NOMO-1 treated with dmso at 0.1 percent for 144 hours (cell line): ENCODE measurements around the gene CFAP58.

Experiments
- DNase-seq: peaks from one replicate; lab custom pipeline; 2025; ENCODE audit not compliant: unreplicated experiment; lab: John Stamatoyannopoulos, UW

CFAP58 gene, protein sequence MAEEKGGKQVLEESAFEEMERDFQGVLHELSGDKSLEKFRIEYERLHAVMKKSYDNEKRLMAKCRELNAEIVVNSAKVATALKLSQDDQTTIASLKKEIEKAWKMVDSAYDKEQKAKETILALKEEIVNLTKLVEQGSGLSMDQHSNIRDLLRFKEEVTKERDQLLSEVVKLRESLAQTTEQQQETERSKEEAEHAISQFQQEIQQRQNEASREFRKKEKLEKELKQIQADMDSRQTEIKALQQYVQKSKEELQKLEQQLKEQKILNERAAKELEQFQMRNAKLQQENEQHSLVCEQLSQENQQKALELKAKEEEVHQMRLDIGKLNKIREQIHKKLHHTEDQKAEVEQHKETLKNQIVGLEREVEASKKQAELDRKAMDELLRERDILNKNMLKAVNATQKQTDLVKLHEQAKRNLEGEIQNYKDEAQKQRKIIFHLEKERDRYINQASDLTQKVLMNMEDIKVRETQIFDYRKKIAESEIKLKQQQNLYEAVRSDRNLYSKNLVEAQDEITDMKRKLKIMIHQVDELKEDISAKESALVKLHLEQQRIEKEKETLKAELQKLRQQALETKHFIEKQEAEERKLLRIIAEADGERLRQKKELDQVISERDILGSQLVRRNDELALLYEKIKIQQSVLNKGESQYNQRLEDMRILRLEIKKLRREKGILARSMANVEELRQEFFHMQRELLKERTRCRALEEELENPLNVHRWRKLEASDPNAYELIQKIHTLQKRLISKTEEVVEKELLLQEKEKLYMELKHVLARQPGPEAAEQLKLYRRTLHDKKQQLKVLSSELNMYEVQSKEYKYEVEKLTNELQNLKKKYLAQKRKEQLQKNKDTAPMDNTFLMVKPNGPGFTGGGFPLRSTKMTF

DNA sequence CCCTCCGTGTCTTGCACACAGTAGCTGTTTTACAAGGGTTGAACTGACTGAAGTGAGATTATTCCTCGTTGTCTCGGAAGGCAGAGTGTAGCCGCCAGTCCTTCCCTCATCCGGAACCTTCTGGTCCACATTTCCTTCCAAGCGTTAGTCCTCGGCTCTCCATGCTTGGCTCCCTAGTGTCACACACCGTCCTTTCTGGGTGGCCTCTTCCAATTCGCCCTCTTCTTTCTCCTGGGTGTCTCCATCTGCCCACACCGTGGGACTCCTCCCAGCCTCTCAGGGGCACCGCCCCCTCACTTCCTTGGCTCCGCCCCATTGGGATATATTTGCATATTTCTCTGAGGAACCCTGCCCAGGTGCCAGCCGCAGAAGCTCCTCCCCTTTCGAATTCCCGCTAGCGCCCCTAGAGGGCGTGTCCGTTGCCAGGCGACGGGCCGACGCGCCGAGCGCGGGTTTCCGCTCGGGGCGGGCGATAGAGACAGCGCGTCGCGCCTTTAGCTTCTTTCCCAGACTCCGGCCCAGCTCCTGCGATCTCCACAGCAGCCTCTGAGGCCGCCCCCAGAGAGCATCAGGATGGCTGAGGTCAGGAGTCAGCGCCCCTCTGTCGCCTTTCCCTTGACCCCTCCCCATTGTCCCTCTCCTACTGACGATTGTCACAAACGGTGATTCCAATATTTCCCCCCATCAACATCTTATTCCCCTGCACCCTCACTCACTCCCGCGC is at the start of gene CFAP58:
TSS of gene CFAP58 (plus strand) at position 509 of the 724 bp plus-strand sequence. CDS start at position 574, 65 bp downstream.
- DNase-seq: peak; percentile 40

GRCh38 chr10:104304356-104304745 is 49.3 kb upstream of the CFAP58 start:
- DNase-seq: no peak

DNA sequence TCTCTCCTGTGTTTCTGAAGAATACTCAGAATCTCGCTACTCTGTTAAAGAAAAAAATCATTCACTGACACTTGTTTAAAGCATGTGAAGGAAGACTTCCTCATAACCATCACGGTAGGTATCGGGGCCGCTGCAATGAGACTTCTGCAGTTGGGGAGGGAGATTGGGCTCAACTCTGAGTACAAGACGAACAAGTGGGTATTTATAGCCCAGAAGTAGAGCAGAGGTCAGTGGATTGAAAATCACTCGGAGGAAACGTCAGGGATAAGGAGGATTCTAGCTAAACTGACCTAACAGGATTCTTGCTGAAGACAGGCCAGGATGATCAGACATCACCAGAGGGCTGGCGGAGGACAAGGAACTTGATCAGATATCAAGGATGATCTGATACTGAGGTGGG is 48.7 kb upstream of the CFAP58 start:
- no peak for DNase-seq

DNA sequence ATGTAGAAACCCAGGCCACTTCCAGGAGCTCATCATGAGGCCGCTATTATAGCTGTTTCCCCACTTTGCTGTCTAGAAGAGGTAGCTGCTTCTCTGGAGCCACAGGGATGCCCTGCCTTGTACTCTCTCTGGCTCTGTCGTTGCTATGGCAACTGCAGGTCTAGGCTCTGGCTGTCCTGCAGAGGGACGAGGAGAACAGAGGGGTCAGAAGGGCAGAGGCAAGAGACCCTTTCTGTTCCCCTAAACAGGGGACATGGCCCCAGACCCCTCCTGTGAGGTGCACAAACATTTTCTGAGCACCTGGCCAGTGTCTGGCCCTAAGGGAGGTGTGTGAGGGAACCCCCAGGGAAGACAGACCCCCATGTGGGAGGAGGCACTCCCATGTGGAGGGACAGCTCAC is 46.7 kb upstream of the CFAP58 start:
- no peak for DNase-seq

- no peak for DNase-seq
Observed at GRCh38 chr10:104307576-104308438, 45.8 kb upstream of the CFAP58 start.

DNA sequence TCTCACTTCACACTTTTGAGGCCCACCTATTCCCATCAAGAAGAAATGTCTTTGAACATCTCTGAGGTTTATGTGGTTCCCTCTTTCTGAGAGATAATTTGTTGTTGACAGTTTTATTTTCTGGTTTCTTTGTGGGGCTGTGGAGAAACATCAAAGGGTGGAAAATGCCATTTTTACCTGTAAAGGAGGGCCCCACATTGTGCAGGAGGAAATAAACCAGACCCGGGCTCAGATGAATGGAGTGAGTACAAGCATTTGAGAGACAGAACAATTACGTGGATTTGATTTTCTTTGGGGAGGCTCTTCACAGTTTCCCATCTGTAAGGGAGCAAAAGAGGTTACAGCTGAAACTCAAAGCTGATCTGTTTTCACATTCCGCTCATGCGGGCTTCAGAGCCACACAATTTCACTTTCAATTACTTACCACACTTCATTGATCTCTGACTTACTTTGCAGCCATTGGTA is 45.2 kb upstream of the CFAP58 start:
- DNase-seq: no peak

- no peak for DNase-seq
Observed at GRCh38 chr10:104309980-104310978, 43.4 kb upstream of the CFAP58 start.

DNA sequence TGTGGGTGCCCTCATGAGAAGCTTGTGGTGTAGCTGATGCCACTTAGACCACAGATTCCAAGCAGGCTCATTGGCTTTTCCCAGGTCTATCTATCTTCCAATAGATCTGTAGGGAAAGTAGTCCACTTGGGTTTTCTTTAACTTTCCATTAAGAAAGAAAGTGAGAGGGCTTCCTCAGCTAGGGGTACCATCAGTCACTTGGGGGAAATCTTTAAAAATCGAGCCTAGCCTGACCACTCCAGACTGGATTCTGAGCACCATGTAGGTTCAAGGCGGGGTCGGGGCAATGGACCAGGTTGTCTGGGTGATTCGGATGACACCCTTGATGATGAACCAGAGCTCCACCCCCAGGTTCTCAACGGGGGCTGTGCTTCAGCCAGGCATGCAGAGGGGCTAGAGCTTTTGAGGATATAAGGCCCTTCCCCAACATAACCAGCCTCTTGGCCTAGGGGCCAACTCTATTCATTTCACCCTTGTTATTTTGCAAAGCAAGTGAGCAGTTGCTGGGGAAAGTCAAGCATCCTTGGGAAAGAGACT is 42.4 kb upstream of the CFAP58 start:
- no peak for DNase-seq

DNA sequence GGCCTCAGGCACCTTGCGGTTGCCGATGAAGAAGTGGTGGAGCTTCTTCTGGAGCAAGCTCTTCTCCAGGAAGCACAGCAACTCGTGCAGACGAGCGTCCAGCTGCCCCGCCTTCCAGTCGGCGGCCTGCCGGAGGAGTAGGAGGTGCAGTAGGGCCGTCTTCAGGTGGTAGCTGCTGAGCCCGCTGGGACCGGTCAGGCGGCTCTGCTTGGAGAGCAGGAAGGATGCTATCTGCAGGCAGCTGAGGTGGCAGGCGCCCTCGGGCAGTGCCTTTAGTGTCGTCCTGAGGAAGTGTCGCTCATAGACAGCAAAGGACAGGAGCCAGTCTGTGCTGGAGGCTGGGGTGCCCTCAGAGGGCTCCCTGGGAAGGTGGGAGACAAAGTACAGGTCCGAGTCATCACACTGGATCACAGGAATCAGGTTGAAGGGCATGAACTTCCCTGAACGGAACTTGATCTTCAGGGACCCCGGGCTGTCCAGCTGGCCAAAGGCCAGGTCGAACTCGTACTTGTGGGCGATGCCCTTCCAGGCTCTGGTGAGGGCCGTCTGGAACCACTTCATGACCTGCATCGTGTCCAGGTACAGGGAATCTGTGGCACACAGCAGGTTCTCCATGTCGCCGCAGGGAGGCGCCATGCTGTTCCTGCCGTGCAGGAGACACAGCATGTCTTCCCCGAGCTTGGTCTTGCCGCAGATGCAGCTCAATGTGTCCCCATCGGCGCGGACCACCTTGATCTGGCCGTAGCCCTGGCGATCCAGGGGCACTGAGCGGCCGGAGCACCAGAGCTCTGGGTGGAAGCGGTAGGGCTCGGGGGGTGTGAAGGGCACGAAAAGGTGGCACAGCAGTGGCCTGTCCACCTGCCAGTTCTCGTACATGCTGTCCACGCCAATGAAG is 38.8 kb upstream of the CFAP58 start:
- no peak for DNase-seq

- no peak for DNase-seq
Observed at GRCh38 chr10:104315486-104315921, 38.1 kb upstream of the CFAP58 start.

GRCh38 chr10:104316321-104317099 is 37.1 kb upstream of the CFAP58 start:
- DNase-seq: no peak

DNA sequence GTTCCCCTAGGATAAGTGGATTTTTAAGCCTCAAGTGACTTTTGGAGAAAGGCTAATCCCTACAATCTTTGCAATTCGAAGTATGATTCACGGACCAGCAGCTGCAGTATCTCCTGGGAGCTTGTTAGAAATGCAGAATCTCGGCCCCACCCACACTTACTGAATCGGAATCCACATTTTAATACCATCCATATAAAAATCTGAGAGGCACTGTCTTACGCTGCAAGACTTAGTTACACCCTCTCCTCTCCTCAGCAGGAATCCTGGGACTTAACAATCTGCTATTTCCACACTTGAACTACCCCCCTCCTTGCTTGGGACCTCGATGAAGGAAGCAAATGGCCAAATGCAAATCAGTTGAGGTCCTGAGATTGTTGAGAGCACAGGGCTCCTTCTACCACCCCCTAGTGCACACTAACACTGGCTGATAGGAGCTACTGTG is 36.3 kb upstream of the CFAP58 start:
- DNase-seq: no peak

DNA sequence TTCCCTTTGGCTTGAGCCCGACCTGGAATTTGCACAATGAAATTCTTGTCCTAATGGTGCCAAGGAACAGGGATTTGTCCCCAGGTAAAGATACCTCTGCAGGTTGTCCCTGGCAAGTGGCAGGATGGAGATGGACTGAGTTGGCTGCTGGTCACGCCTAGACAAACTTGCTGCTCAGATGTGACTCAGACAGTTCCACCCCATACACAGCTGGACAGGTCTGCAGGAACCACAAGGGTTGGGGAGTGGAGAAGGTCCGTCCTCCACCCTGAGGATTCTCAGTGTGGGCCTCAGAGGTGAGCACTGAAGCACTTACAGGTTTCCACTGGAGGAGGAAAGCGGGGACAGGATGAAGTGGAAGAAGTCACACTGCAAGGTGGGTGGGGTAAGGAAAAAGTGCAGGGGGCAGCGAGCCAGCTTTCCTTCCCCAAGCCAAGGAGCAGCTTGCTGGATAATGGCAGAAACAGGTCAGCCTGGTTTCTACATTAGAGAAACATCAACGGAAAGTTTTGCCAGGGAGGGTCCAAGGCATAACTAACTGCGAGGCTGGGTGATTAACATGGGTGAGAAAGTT is 35.8 kb upstream of the CFAP58 start:
- DNase-seq: no peak

DNA sequence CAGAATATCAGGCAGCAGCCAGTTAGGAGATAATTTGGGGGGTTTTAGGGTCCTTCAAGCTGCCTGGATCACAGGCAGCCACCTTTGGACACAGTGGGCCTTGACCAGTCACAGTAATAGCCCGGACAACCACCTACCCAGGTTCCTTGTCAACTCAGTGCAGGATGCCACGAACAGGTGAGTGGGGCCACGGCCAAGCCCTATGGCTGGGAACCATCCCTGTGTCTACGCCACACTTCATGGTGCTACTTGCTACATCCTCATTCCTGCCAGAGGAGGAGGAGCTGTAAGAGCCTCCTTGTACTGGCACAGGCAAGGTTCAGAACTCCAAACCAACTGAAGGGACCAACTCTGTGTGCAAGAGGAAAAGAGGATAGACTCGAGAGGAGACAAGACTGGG is 35.3 kb upstream of the CFAP58 start:
- DNase-seq: no peak

GRCh38 chr10:104318810-104319741 is 34.6 kb upstream of the CFAP58 start:
- DNase-seq: no peak

- no peak for DNase-seq
Observed at GRCh38 chr10:104321226-104321625, 32.4 kb upstream of the CFAP58 start.
